A673 (cell line): ENCODE results near the gene NAIF1. TPM values are rescaled to one million over a fixed set of nuclear protein-coding genes. Genes with fewer than 3 reads are reported as not detected.

Experiments
- BruUV-seq: library from RNA; stranded (reverse); fragments of 400-500 nt; replicated peaks from 2 replicates; lab custom pipeline; 2021; lab: Mats Ljungman, UMichigan
- CTCF ChIA-PET: fragments of 300-600 bp; sonication (Branson Sonifier 250); formaldehyde crosslinking; loops from one replicate; lab custom pipeline; 2022; ENCODE audit warnings: antibody characterized with exemption; lab: Charles Lee
- POLR2A ChIA-PET: fragments of 300-600 bp; sonication (Branson Sonifier 250); formaldehyde crosslinking; loops from one replicate; lab custom pipeline; 2022; ENCODE audit warnings: antibody characterized with exemption; ENCODE audit not compliant: low non-redundant PET; lab: Charles Lee
- DNase-seq: peaks from one replicate; pipeline ENCODE4 v3.0.0-alpha.2; 2015; ENCODE audit warnings: low spot score
- H3K27ac ChIP-seq: fragments of 200-600 bp; sonication (generic); 2 replicates; pipeline ENCODE4 v1.5.1; 2016; ENCODE audit warnings: mixed run types, low read depth, mild to moderate bottlenecking, mixed read lengths, antibody characterized with exemption, low read length; ENCODE audit not compliant: poor library complexity, severe bottlenecking
- H3K27me3 ChIP-seq: fragments of 200-600 bp; sonication (generic); replicated peaks from 2 replicates; pipeline ENCODE4 v1.6.1; 2017; ENCODE audit warnings: mixed run types, low read depth, mild to moderate bottlenecking, mixed read lengths, antibody characterized with exemption, low read length; ENCODE audit not compliant: insufficient read depth, poor library complexity
- H3K36me3 ChIP-seq: fragments of 200-600 bp; sonication (generic); 2 replicates; pipeline ENCODE4 v1.6.1; 2016; ENCODE audit warnings: mixed run types, mild to moderate bottlenecking, mixed read lengths, antibody characterized with exemption, low read length; ENCODE audit not compliant: insufficient read depth, poor library complexity, severe bottlenecking
- H3K4me1 ChIP-seq: fragments of 200-600 bp; sonication (generic); 2 replicates; pipeline ENCODE4 v1.6.1; 2017; ENCODE audit warnings: mixed run types, mild to moderate bottlenecking, mixed read lengths, antibody characterized with exemption, low read length; ENCODE audit not compliant: insufficient read depth, poor library complexity, severe bottlenecking
- H3K4me3 ChIP-seq: fragments of 200-600 bp; sonication (generic); 2 replicates; pipeline ENCODE4 v1.5.1; 2016; ENCODE audit warnings: low read depth, mixed run types, mild to moderate bottlenecking, mixed read lengths, low read length; ENCODE audit not compliant: poor library complexity, severe bottlenecking
- H3K9me3 ChIP-seq: fragments of 200-600 bp; sonication (generic); 2 replicates; pipeline ENCODE4 v1.6.1; 2016; ENCODE audit warnings: mixed run types, low read depth, mild to moderate bottlenecking, mixed read lengths, antibody characterized with exemption, low read length; ENCODE audit not compliant: poor library complexity, severe bottlenecking
- CTCF ChIP-seq: fragments of 300-800, 200-600 bp; sonication (generic); conservative IDR thresholded peaks from 2 replicates; pipeline ENCODE4 v1.5.1; 2017; ENCODE audit warnings: low read depth, mild to moderate bottlenecking, antibody characterized with exemption, low read length, moderate library complexity, mixed read lengths
- EZH2 ChIP-seq: fragments of 200-600 bp; sonication (generic); IDR thresholded peaks from 2 replicates; pipeline ENCODE4 v1.6.1; 2017; ENCODE audit warnings: borderline replicate concordance, low read depth, mild to moderate bottlenecking, mixed read lengths, antibody characterized with exemption, low read length; ENCODE audit not compliant: poor library complexity, severe bottlenecking
- intact Hi-C: fragments of 100-400 bp; cut with micrococcal nuclease; formaldehyde crosslinking; loops from one replicate; pipeline ENCODE4 v1.10.0; 2022; ENCODE audit not compliant: unreplicated experiment
- total RNA-seq: library from RNA; stranded (reverse); gene quantifications from 2 replicates; pipeline ENCODE4 v1.2.3, GENCODE V29; 2021

The NAIF1 gene
- total RNA-seq, 1 experiment from 2014 or later = 9.3 TPM

- Histone ChIP-seq H3K4me1 (peaks cover 6% of the 10 kb centered on the region), H3K4me3 (no peak overlapping the region), H3K27me3 (no peaks in the 10 kb centered on the region), H3K27ac (no peak overlapping the region), H3K9me3 (no peaks in the 10 kb centered on the region), H3K36me3 (no peaks in the 10 kb centered on the region)
- POLR2A ChIA-PET = no interaction called here
- intact Hi-C loops = loop anchor here (2.0 to 5.0 kb wide), 2 partner anchors 173 to 297 kb away; no protein-coding TSS in a partner anchor
- TF ChIP-seq CTCF = no peak
- no peak for TF ChIP-seq EZH2
- DNase-seq = no peak
- BruUV-seq = no TSS peak
- CTCF ChIA-PET = interaction anchor here (1.0 kb wide), 1 partner anchor 8 kb away, joined by 4 read pairs; no protein-coding TSS in a partner anchor
Observed at GRCh38 chr9:128115187-128116103, 48.3 kb upstream of the NAIF1 start.

- Histone ChIP-seq H3K4me3 (no peak overlapping the region), H3K36me3 (peaks cover 3% of the 10 kb centered on the region), H3K9me3 (no peaks in the 10 kb centered on the region), H3K27me3 (no peaks in the 10 kb centered on the region), H3K27ac (no peak overlapping the region), H3K4me1 (peaks cover 6% of the 10 kb centered on the region)
- intact Hi-C loops = loop anchor here (5.0 kb wide), 1 partner anchor 298 kb away; no protein-coding TSS in a partner anchor
- no TSS peak for BruUV-seq
- no peak for DNase-seq
- ChIA-PET CTCF (interaction anchor here (1.0 kb wide), 1 partner anchor 11 kb away, joined by 3 read pairs; no protein-coding TSS in a partner anchor), POLR2A (interaction anchor here (0.6 kb wide), 1 partner anchor 186 kb away, joined by 11 read pairs; no protein-coding TSS in a partner anchor)
- TF ChIP-seq CTCF (no peak), EZH2 (no peak)
Observed at GRCh38 chr9:128114326-128115186, 47.4 kb upstream of the NAIF1 start.
